K562 (cell line): ENCODE results near the gene PHPT1. TPM values are rescaled to one million over a fixed set of nuclear protein-coding genes. Genes with fewer than 3 reads are reported as not detected.

Source experiments
- CHD1 ChIP-seq: fragments of 200-600 bp; sonication (generic); IDR thresholded peaks from one replicate; pipeline ENCODE4 v1.6.1; 2012; ENCODE audit warnings: mild to moderate bottlenecking, moderate library complexity, low read length, inconsistent platforms
- CREB3 ChIP-seq: fragments of 450-650 bp; conservative IDR thresholded peaks from 2 replicates; pipeline ENCODE4 v1.6.1; 2016; ENCODE audit warnings: missing genetic modification characterization, low read depth, mild to moderate bottlenecking, missing compliant biosample characterization, moderate library complexity
- ETV5 ChIP-seq: sonication (generic); formaldehyde crosslinking; IDR thresholded peaks from 2 replicates; pipeline ENCODE4 v1.4.0; 2020; ENCODE audit warnings: low read depth, mild to moderate bottlenecking, missing genetic modification reagents
- HMGXB4 ChIP-seq: sonication (generic); formaldehyde crosslinking; IDR thresholded peaks from 2 replicates; pipeline ENCODE4 v1.8.1; 2023; ENCODE audit warnings: mild to moderate bottlenecking, missing genetic modification reagents
- JUN ChIP-seq, 2 experiments: sonication (generic) in 1 of 2; formaldehyde crosslinking in 1 of 2; IDR thresholded peaks; 2 replicates each; pipeline versions ENCODE4 v1.6.1 to v1.8.0; 2012 to 2022; ENCODE audit warnings: borderline replicate concordance in 2 of 2, mild to moderate bottlenecking in 2 of 2, improper control_type of control experiment in 1 of 2, low read depth in 1 of 2, low read length in 1 of 2, missing genetic modification reagents in 1 of 2
- MEF2A ChIP-seq: IDR thresholded peaks from 2 replicates; pipeline ENCODE4 v1.6.1; 2011; ENCODE audit warnings: low read depth, mild to moderate bottlenecking, low read length, moderate library complexity; ENCODE audit not compliant: control insufficient read depth
- NEUROD1 ChIP-seq: fragments of 150-350 bp; IDR thresholded peaks from 2 replicates; pipeline ENCODE4 v1.6.1; 2014; ENCODE audit warnings: borderline replicate concordance, low read length, low read depth; ENCODE audit not compliant: partially characterized antibody
- NRF1 ChIP-seq, 2 experiments: fragments of 450-650 bp; IDR thresholded peaks in 1 of 2; conservative IDR thresholded peaks in 1 of 2; 2 replicates each; pipeline ENCODE4 v1.6.1; 2014; ENCODE audit warnings: mild to moderate bottlenecking in 2 of 2
- SUPT5H ChIP-seq: fragments of 450-650 bp; IDR thresholded peaks from 2 replicates; pipeline ENCODE4 v1.6.1; 2016
- TAF1 ChIP-seq: IDR thresholded peaks from 2 replicates; pipeline ENCODE4 v1.6.1; 2011; ENCODE audit warnings: mild to moderate bottlenecking, low read length, moderate library complexity; ENCODE audit not compliant: insufficient read depth, control insufficient read depth, severe bottlenecking; ENCODE audit errors: extremely low read depth
- TCF7 ChIP-seq: sonication (generic); IDR thresholded peaks from 2 replicates; pipeline ENCODE4 v1.6.1; 2016; ENCODE audit warnings: antibody characterized with exemption, borderline replicate concordance
- ZBTB33 ChIP-seq: sonication (generic); formaldehyde crosslinking; IDR thresholded peaks from 2 replicates; pipeline ENCODE4 v1.8.1; 2023; ENCODE audit warnings: mild to moderate bottlenecking, missing genetic modification reagents
- ZBTB9 ChIP-seq: fragments of 450-650 bp; formaldehyde crosslinking; IDR thresholded peaks from 2 replicates; pipeline ENCODE4 v1.4.0; 2020; ENCODE audit warnings: mild to moderate bottlenecking, moderate library complexity
- ZNF280A ChIP-seq: fragments of 450-650 bp; IDR thresholded peaks from 2 replicates; pipeline ENCODE4 v1.6.1; 2018; ENCODE audit warnings: mild to moderate bottlenecking, low read depth; ENCODE audit not compliant: partially characterized antibody
- ZNF384 ChIP-seq: IDR thresholded peaks from 2 replicates; pipeline ENCODE4 v1.6.1; 2012; ENCODE audit warnings: low read depth, low read length, improper control_type of control experiment
- polyA plus RNA-seq, 8 experiments: library from polyadenylated mRNA; depleted of rRNA in 4 of 8; stranded (reverse) in 5 of 8; unstranded in 3 of 8; fragments of >200 nt; fragmentation: Nextera tagmentation in 2 of 8; fragmentation: Illumina TruSeq in 1 of 8; extraction: Ambion mirVana in 2 of 8; extraction: Trizol in 1 of 8; gene quantifications; 2 replicates each; pipeline versions ENCODE4 v1.2.1 to v1.2.3, GENCODE V29; 2011 to 2014; ENCODE audit warnings: inconsistent platforms in 1 of 8, missing spikeins in 1 of 8
- total RNA-seq, 7 experiments: library from RNA; depleted of rRNA in 6 of 7; stranded (reverse); fragments of >200 nt in 6 of 7; fragmentation: Illumina TruSeq in 2 of 7; extraction: Trizol in 2 of 7; gene quantifications; 2 replicates each; pipeline versions ENCODE4 v1.2.1 to v1.2.3, GENCODE V29; 2011 to 2021; ENCODE audit warnings: low replicate concordance in 1 of 7

Gene PHPT1
- total and polyA plus RNA-seq, 9 of the 15 experiments (the other 6 are each of a cell fraction or from before 2014, with no cell fraction given), result 20.9 to 166 (median 129) TPM

GRCh38 chr9:136882109-136882946 is 33.1 kb downstream of the PHPT1 start (continued):
- peak; percentile 95 for TF ChIP-seq JUN (IDR thresholded peaks at IDR 0.05; ENCODE audit: borderline replicate concordance, low read depth, low read length)
- peak; percentile 44; the same call in 1 of the 2 replicates for TF ChIP-seq JUN (CRISPR knock-in tag; IDR thresholded peaks at IDR 0.05; ENCODE audit: borderline replicate concordance)
- no peak for TF ChIP-seq HMGXB4 (CRISPR knock-in tag)
- no peak for TF ChIP-seq ZNF384
- no peak for TF ChIP-seq ZNF280A
- TF ChIP-seq MEF2A, result no peak
- TF ChIP-seq TAF1, result no peak
- no peak for TF ChIP-seq CHD1
- no peak for TF ChIP-seq CREB3 (tag)
- no peak; the same call in 1 of the 2 replicates for TF ChIP-seq ETV5 (CRISPR knock-in tag)
- TF ChIP-seq SUPT5H, result no peak
- TF ChIP-seq ZBTB9 (CRISPR knock-in tag), result no peak; the same call in 1 of the 2 replicates
- TF ChIP-seq NRF1 (conservative IDR thresholded peaks at IDR 0.05 in 1 of 2, IDR thresholded peaks at IDR 0.05 in 1 of 2), result peak; percentile 73 to 77
- TF ChIP-seq NEUROD1, result peak; percentile 26
- TF ChIP-seq TCF7, result no peak
- TF ChIP-seq ZBTB33 (CRISPR knock-in tag), result peak; percentile 50; the same call in 1 of the 2 replicates
